A549 (cell line): ENCODE measurements around the gene CCDC159. TPM values are rescaled to one million over a fixed set of nuclear protein-coding genes. Genes with fewer than 3 reads are reported as not detected.
A peak's percentile ranks its signal among the peaks of the same experiment; 100 is the strongest.

Source experiments
- ATAC-seq, 2 experiments: fragments of 200-7000 bp in 1 of 2; fragments of >200 bp in 1 of 2; cut with Nextera tagmentation in 1 of 2; cut with Tn5 transposase in 1 of 2; 3 replicates each; pipeline versions ENCODE4 v1.8.0 to v1.9.1; 2018 to 2020; ENCODE audit warnings: mild to moderate bottlenecking in 1 of 2, moderate library complexity in 1 of 2
- CTCF ChIA-PET: fragments of 300-600 bp; sonication (Branson Sonifier 250); formaldehyde crosslinking; extraction: SDS; loops from one replicate; lab custom pipeline; 2021; ENCODE audit warnings: antibody characterized with exemption, inconsistent platforms; lab: Yijun Ruan, JAX
- POLR2A ChIA-PET: fragments of 350-600 bp; formaldehyde crosslinking; extraction: SDS; loops from one replicate; lab custom pipeline; 2021; ENCODE audit warnings: antibody characterized with exemption, inconsistent platforms; lab: Yijun Ruan, JAX
- DNase-seq, 2 experiments: peaks; one replicate each; pipeline versions ENCODE4 v3.0.0 to v3.0.0-alpha.2; 2011 to 2016; ENCODE audit warnings: low read depth in 1 of 2, low spot score in 1 of 2
- FAIRE-seq: peaks from 2 replicates; lab custom pipeline; 2011; peaks lifted over from hg19 to GRCh38; lab: Jason Lieb, UNC
- H3K27ac ChIP-seq, 2 experiments: fragments of >200 bp; sonication (Bioruptor Twin); formaldehyde crosslinking; 3 replicates each; pipeline ENCODE4 v1.5.1; 2016 to 2017
- H3K4me1 ChIP-seq: fragments of >200 bp; sonication (Bioruptor Twin); formaldehyde crosslinking; 3 replicates; pipeline ENCODE4 v1.6.1; 2016
- H3K4me2 ChIP-seq: fragments of >200 bp; sonication (Bioruptor Twin); formaldehyde crosslinking; 3 replicates; pipeline ENCODE4 v1.6.1; 2016
- H3K4me3 ChIP-seq: fragments of >200 bp; sonication (Bioruptor Twin); formaldehyde crosslinking; 3 replicates; pipeline ENCODE4 v1.5.1; 2016
- H3K9me3 ChIP-seq: fragments of >200 bp; sonication (Bioruptor Twin); formaldehyde crosslinking; 3 replicates; pipeline ENCODE4 v1.6.1; 2016
- CBX8 ChIP-seq: fragments of 200-600 bp; sonication (generic); IDR thresholded peaks from 2 replicates; pipeline ENCODE4 v1.6.1; 2016
- CHD2 ChIP-seq: fragments of 150-350 bp; IDR thresholded peaks from 2 replicates; pipeline ENCODE4 v1.6.1; 2014; ENCODE audit warnings: low read length; ENCODE audit not compliant: partially characterized antibody
- ESRRA ChIP-seq: fragments of 150-350 bp; IDR thresholded peaks from 2 replicates; pipeline ENCODE4 v1.6.1; 2014; ENCODE audit warnings: mild to moderate bottlenecking, low read length, borderline replicate concordance
- MYC ChIP-seq: IDR thresholded peaks from 2 replicates; pipeline ENCODE4 v1.6.1; 2012; ENCODE audit warnings: mild to moderate bottlenecking, inconsistent platforms, low read length, improper control_type of control experiment, borderline replicate concordance
- PHF8 ChIP-seq: fragments of 200-600 bp; sonication (generic); IDR thresholded peaks from 2 replicates; pipeline ENCODE4 v1.6.1; 2016; ENCODE audit warnings: low read depth, mild to moderate bottlenecking, antibody characterized with exemption, moderate library complexity, borderline replicate concordance
- RAD21 ChIP-seq, 2 experiments: fragments of >200 bp in 1 of 2; sonication (Bioruptor Twin) in 1 of 2; formaldehyde crosslinking in 1 of 2; IDR thresholded peaks in 1 of 2; conservative IDR thresholded peaks in 1 of 2; 2 replicates in 1 of 2; 3 replicates in 1 of 2; pipeline ENCODE4 v1.6.1; 2012 to 2018; ENCODE audit warnings: inconsistent platforms in 1 of 2
- ZSCAN20 ChIP-seq: fragments of 250-450 bp; sonication (Bioruptor Pico); IDR thresholded peaks from 2 replicates; pipeline ENCODE4 v1.8.0; 2022; ENCODE audit warnings: mild to moderate bottlenecking, moderate library complexity
- WGBS: methylation state at CpG from one replicate; pipeline ENCODE4 v1.1.6; 2017; ENCODE audit errors: missing lambda C conversion rate; 5-methylcytosine and 5-hydroxymethylcytosine counted together
- polyA plus RNA-seq, 4 experiments: library from polyadenylated mRNA; depleted of rRNA in 3 of 4; stranded (reverse); fragments of >200 nt; fragmentation: RNase III in 1 of 4; extraction: RNeasy Plus Mini Kit Qiagen cat#74134 plus additional on column Dnase treatment in 1 of 4; gene quantifications; 2 replicates in 3 of 4; 3 replicates in 1 of 4; pipeline ENCODE4 v1.2.3, GENCODE V29; 2011 to 2017
- TF ChIP-seq, protein P1 (sequence below): fragments of 250-450 bp; sonication (Bioruptor Pico); IDR thresholded peaks from 2 replicates; pipeline ENCODE4 v1.5.0; 2020; ENCODE audit warnings: low read depth, mild to moderate bottlenecking, moderate library complexity
- TF ChIP-seq, protein P2 (sequence below): fragments of >200 bp; sonication (Bioruptor Twin); formaldehyde crosslinking; IDR thresholded peaks from 3 replicates; pipeline ENCODE4 v1.5.1; 2016
- TF ChIP-seq, protein P3 (sequence below): IDR thresholded peaks from 2 replicates; pipeline ENCODE4 v1.6.1; 2012; ENCODE audit warnings: low read depth, borderline replicate concordance
- TF ChIP-seq, protein P4 (sequence below): IDR thresholded peaks from 2 replicates; pipeline ENCODE4 v1.6.1; 2012
- TF ChIP-seq, protein P5 (sequence below): fragments of 200-600 bp; sonication (generic); IDR thresholded peaks from 2 replicates; pipeline ENCODE4 v1.6.1; 2016; ENCODE audit warnings: antibody characterized with exemption, mild to moderate bottlenecking, moderate library complexity
- TF ChIP-seq, protein P6 (sequence below): fragments of 150-350 bp; IDR thresholded peaks from 2 replicates; pipeline ENCODE4 v1.6.1; 2014; ENCODE audit warnings: low read depth, mild to moderate bottlenecking, low read length

Gene CCDC159
- polyA plus RNA-seq, 2 of the 4 experiments (the other 2 are of a cell fraction): 8.4 to 11.3 TPM

DNA sequence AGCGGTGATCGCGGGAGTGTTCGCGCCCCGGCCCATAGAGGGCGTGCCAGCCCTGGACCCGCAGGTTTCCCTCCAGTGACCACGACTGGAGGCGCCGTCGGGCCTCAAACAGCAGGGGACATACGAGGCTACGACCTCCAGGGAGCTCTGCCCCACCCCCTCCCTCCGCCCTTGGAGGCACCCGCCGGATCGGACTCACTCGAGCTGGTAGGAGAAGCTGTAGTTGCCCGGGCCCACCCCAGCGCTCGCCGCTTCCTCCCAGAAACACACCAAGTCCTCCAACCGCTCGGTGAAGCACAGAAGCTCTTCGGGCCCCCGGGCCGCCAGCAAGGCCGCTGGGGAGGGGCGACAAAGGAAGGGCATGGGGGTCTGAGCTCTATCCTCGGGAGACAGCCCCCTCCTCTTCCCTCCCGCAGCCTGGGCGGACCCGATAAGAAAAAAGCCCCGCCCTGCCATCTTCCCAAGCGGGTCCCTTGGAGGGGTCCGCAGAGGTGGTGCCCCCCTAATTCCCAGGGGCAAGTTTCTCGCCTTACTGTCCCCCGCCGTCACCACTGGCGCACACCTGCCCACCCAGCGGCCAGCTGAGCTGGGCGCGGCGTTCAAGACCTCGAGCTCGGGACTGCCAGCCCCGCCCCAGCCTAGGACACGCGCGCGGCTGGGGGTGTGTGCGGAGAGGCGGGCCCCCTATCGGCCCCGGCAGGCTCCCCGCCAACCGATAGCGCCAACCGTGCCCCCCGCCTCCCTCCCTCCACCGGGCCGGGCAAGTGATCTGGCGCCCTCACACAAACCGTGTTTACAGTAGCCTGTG, 36.8 kb downstream of the CCDC159 start:
- Histone ChIP-seq H3K9me3 (no peaks in the 10 kb centered on the region), H3K27ac (peak overlapping the region; percentile 73 to 91), H3K4me2 (peak overlapping the region; percentile 72), H3K4me1 (peaks cover 23% of the 10 kb centered on the region), H3K4me3 (peak overlapping the region; percentile 51)
- WGBS: 2% methylated on average over 12 of the region's 65 CpGs
- FAIRE-seq: no peak
- ChIA-PET POLR2A (interaction anchor here (0.9 to 2.4 kb wide), 3 partner anchors 8 to 99 kb away, joined by 3 to 10 read pairs (median 3); no protein-coding TSS in a partner anchor), CTCF (interaction anchor here (0.6 to 5.8 kb wide), 38 partner anchors 8 to 261 kb away, joined by 3 to 50 read pairs (median 4); partner anchors contain the start of genes CCDC159, ELAVL3, RAB3D and RGL3)
- DNase-seq: peak; percentile 44 to 79
- TF ChIP-seq, protein P1, sequence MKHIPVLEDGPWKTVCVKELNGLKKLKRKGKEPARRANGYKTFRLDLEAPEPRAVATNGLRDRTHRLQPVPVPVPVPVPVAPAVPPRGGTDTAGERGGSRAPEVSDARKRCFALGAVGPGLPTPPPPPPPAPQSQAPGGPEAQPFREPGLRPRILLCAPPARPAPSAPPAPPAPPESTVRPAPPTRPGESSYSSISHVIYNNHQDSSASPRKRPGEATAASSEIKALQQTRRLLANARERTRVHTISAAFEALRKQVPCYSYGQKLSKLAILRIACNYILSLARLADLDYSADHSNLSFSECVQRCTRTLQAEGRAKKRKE (CRISPR knock-in tag): 0 out of 2 replicates have a peak, but pooled peaks have one; percentile 19
- TF ChIP-seq PHF8: no peak
- TF ChIP-seq, protein P2, sequence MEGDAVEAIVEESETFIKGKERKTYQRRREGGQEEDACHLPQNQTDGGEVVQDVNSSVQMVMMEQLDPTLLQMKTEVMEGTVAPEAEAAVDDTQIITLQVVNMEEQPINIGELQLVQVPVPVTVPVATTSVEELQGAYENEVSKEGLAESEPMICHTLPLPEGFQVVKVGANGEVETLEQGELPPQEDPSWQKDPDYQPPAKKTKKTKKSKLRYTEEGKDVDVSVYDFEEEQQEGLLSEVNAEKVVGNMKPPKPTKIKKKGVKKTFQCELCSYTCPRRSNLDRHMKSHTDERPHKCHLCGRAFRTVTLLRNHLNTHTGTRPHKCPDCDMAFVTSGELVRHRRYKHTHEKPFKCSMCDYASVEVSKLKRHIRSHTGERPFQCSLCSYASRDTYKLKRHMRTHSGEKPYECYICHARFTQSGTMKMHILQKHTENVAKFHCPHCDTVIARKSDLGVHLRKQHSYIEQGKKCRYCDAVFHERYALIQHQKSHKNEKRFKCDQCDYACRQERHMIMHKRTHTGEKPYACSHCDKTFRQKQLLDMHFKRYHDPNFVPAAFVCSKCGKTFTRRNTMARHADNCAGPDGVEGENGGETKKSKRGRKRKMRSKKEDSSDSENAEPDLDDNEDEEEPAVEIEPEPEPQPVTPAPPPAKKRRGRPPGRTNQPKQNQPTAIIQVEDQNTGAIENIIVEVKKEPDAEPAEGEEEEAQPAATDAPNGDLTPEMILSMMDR: peak; percentile 61
- TF ChIP-seq, protein P3, sequence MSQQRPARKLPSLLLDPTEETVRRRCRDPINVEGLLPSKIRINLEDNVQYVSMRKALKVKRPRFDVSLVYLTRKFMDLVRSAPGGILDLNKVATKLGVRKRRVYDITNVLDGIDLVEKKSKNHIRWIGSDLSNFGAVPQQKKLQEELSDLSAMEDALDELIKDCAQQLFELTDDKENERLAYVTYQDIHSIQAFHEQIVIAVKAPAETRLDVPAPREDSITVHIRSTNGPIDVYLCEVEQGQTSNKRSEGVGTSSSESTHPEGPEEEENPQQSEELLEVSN: peak; percentile 66; the same call in 1 of the 2 replicates
- TF ChIP-seq ESRRA: no peak
- TF ChIP-seq, protein P4, sequence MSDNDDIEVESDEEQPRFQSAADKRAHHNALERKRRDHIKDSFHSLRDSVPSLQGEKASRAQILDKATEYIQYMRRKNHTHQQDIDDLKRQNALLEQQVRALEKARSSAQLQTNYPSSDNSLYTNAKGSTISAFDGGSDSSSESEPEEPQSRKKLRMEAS: peak; percentile 56
- TF ChIP-seq RAD21 (conservative IDR thresholded peaks at IDR 0.05 in 1 of 2, IDR thresholded peaks at IDR 0.05 in 1 of 2): peak; percentile 41 to 47
- ATAC-seq: peak; percentile 22 to 42; a peak in 4 of 6 replicates

DNA sequence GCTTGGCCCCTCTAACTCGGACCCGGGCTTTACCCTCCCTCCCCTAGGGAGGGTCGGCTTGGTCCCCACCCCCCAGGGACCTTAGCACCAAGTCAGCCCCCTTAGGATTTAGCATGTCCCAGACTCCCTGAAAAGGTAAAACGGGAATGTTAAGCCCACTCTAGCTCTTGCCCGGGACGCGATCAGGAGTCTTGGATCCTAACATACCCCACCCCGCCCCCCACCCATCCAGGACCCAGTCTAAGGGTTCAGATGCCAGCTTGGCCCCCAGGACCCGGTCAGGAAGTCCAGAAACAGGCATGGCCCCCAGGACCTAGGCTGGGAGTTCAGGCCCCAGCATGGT, 37.4 kb downstream of the CCDC159 start:
- ChIA-PET POLR2A (interaction anchor here (0.6 to 2.4 kb wide), 3 partner anchors 8 to 90 kb away, joined by 3 to 10 read pairs (median 7); no protein-coding TSS in a partner anchor), CTCF (interaction anchor here (0.9 to 5.8 kb wide), 21 partner anchors 8 to 99 kb away, joined by 3 to 50 read pairs (median 4); partner anchors contain the start of genes RAB3D and RGL3)
- 37% methylated on average over 6 of the region's 9 CpGs for WGBS
- Histone ChIP-seq H3K4me2 (peak overlapping the region; percentile 72), H3K9me3 (no peaks in the 10 kb centered on the region), H3K4me1 (peaks cover 17% of the 10 kb centered on the region), H3K4me3 (peak overlapping the region; percentile 51), H3K27ac (peak overlapping the region; percentile 73 to 91)
- TF ChIP-seq ZSCAN20 (CRISPR knock-in tag) (no peak), CHD2 (no peak), MYC (no peak), CBX8 (no peak)
- TF ChIP-seq, protein P1 (CRISPR knock-in tag): no peak
- TF ChIP-seq, protein P5, sequence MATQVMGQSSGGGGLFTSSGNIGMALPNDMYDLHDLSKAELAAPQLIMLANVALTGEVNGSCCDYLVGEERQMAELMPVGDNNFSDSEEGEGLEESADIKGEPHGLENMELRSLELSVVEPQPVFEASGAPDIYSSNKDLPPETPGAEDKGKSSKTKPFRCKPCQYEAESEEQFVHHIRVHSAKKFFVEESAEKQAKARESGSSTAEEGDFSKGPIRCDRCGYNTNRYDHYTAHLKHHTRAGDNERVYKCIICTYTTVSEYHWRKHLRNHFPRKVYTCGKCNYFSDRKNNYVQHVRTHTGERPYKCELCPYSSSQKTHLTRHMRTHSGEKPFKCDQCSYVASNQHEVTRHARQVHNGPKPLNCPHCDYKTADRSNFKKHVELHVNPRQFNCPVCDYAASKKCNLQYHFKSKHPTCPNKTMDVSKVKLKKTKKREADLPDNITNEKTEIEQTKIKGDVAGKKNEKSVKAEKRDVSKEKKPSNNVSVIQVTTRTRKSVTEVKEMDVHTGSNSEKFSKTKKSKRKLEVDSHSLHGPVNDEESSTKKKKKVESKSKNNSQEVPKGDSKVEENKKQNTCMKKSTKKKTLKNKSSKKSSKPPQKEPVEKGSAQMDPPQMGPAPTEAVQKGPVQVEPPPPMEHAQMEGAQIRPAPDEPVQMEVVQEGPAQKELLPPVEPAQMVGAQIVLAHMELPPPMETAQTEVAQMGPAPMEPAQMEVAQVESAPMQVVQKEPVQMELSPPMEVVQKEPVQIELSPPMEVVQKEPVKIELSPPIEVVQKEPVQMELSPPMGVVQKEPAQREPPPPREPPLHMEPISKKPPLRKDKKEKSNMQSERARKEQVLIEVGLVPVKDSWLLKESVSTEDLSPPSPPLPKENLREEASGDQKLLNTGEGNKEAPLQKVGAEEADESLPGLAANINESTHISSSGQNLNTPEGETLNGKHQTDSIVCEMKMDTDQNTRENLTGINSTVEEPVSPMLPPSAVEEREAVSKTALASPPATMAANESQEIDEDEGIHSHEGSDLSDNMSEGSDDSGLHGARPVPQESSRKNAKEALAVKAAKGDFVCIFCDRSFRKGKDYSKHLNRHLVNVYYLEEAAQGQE: no peak
- TF ChIP-seq, protein P3: no peak
- TF ChIP-seq, protein P6, sequence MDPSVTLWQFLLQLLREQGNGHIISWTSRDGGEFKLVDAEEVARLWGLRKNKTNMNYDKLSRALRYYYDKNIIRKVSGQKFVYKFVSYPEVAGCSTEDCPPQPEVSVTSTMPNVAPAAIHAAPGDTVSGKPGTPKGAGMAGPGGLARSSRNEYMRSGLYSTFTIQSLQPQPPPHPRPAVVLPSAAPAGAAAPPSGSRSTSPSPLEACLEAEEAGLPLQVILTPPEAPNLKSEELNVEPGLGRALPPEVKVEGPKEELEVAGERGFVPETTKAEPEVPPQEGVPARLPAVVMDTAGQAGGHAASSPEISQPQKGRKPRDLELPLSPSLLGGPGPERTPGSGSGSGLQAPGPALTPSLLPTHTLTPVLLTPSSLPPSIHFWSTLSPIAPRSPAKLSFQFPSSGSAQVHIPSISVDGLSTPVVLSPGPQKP: no peak
- FAIRE-seq (no peak), ATAC-seq (no peak), DNase-seq (no peak)
